DMS79 treated with DMSO at 0.1 percent for 48 hours (cell line): ENCODE measurements around the gene MYO3B.
"Not testable (repeated sequence)": the region's sequence is repeated elsewhere in the genome, so short reads cannot be mapped to it uniquely, and the experiment has no call there.

Experiments used
- DNase-seq: peaks from one replicate; lab custom pipeline; 2025; lab: John Stamatoyannopoulos, UW

MYO3B gene

DNA sequence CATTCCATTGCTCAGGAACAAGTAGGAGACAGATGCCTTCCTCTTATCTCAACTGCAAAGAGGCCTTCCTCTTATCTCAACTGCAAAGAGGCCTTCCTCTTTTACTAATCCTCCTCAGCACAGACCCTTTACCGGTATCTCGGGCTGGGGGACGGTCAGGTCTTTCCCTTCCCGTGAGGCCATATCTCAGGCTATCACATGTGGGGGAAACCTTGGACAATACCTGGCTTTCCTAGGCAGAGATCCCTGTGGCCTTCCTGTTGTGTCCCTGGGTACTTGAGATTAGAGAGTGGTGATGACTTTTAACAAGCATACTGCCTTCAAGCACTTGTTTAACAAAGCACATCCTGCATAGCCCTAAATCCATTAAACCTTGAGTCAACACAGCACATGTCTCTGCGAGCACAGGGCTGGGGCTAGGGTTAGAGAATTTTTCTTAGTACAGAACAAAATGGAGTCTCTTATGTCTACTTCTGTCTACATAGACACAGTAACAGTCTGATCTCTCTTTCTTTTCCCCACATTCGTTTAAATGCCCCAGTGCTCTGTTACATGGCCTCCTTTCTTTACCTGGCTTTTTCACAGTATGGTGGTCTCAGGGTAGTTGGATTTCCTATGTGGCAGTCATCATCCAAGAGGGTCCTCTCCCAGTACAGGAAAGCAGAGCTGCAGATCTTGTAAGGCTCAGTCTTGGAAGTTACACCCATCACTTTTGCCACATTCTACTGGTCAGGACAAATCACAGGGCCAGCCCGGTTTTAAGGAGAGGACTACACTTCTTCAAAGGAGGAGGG, 86.0 kb downstream of the MYO3B start:
- not testable (repeated sequence) for DNase-seq

DNA sequence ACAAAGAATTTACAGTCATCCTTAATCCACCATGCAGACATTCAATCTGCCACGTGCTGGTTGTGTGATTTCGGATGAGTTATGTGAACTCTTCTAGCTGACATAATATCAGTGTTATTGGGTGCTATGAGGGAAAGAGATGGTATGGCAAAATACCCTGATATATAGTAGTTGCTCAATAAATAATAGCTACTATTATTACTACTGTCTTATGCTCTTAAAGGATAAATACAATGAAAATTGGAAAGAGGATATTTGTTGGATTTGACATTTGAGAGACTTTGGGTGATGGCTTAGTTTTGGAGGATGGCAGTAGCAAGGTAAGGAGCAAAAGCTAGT, 86.5 kb downstream of the MYO3B start:
- DNase-seq = no peak

DNA sequence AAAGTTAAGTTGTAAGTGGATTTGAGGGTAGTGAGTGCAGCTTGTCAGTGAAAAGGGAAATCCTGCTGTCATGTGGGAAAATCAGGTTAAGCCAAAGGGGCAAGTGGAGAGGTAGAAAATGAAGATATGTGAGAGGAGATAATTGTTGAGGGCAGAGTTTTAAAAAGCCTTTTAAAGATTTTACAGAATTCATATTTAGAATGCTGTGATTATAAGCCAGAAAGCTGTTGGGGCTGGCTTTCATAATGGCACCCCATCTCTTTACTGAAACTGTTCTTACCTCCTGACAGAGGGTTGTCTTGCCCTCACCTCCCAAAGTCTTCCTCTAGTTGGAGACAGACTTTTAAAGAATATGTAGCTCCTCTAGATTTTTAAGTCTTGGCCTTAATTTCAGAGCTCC, 86.9 kb downstream of the MYO3B start:
- DNase-seq = no peak

DNA sequence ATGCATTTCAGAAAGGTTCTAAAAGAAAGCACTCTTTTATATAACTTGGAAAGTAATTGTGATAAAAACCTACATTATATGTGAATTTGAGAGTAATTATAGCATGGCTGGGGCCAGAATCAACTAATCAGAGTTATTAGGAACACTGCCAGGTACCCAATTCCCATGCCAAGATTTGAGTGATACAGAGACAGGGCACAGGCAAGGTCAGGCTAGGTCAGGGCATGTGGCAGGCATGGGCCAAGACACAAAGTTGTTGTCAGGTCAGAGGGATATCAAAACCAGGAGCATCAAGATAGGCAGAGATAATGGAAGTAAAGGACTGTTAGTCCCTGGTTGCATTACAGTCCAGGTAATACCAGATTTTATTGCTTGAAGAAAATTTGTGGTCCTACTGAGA, 87.4 kb downstream of the MYO3B start:
- no peak for DNase-seq

DNA sequence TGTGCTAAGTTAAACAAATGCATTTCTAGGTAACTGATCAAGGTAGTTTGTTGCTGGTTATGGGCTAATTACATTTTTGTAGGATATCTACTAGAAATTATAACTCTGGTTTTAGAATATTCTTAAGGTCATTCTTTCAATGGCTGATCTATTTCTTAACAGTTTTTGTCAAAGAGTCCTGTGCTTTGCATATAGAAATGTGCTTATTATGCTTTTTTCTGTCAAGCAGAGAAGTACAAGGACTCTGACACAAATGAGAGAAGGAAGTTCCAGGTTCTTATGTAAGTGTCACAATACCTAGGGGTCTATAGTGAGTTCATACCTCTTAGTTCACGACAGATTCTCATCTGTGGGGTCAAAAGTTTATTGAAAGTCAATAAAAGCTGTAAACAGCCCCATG, 88.4 kb downstream of the MYO3B start:
- no peak for DNase-seq

DNA sequence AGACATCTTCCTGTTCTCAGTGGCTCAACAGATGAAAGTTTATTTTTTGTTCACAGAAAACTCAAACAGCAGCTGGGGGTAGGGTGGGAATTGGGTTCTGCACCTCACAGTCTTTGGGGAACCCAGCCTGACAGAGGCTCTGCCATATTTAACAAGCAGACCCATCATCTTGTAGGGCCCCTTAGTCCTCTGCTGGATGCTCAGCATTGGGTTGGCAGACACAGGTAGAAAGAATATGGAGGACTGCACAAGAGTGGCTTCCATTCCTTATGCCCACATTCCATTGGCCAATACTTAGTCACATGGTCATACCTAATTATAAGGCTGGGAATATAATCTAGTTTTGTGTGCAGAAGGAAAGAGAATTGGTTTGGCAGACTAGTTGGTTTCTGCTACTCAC, 89.1 kb downstream of the MYO3B start:
- DNase-seq = no peak

DNA sequence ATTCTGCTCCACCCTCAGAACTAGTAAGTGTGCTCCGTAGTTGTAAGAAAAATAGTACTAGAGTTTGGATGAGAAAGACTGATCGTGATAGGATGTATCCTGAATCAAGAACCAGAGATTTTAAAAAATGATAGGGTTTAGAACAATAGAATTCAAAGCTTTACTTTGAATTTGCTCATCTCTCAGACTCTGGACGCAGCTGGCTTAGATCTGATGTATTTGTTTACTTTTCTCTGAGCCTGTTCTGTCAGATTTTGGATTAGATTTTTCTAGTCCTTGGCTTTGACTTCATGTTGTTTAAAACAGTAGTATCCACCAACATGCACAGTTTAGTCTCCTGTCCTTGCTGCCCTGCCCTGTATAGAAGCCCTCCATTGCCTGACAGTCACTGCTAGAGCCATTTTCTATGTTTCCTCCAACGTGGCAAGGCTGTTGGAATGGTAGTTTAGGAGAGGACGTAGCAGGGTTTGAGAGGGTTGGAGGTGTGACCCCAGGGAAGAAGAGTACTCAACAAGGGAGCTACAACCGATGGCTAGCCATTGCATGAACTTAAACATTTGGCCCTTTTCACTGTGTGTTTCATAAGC, 92.4 kb downstream of the MYO3B start:
- DNase-seq = no peak

DNA sequence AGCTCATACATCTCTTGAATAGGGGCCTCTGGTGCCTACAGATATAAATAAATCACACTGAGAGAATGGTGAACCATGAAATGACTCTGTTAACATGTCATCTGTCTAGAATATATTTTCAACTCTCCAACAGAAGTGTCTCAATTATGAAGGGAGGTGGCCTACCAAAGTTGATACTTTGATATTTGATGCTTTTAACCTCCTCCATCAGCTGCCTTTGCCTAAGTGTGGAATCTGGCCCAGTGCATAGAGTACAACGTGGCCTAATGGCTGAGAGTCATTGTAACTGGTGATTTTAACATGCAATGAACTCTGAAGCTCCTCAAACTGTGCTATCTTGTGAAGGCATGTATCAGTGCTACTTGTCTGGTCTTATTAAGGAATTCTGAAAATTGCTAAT, 93.4 kb downstream of the MYO3B start:
- DNase-seq = peak; percentile 86

DNA sequence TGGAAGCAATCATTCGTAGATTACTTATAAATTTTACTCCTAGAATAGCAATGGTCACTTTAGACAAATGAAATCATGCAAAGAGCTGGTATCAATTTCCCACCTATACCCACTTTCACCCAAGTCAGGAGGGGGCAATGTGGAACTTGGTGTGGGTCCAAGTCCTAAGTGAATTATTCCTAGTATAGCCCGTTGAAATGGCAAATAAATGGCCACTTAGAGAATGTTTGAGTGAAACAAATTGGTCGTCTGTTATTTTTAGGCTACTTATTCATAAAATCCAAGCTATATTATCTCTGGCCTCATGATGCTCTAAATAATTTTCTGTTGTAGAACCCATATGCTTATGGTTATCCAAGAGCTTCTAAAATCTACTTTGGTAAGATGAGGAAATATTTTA, 98.1 kb downstream of the MYO3B start:
- DNase-seq = no peak

DNA sequence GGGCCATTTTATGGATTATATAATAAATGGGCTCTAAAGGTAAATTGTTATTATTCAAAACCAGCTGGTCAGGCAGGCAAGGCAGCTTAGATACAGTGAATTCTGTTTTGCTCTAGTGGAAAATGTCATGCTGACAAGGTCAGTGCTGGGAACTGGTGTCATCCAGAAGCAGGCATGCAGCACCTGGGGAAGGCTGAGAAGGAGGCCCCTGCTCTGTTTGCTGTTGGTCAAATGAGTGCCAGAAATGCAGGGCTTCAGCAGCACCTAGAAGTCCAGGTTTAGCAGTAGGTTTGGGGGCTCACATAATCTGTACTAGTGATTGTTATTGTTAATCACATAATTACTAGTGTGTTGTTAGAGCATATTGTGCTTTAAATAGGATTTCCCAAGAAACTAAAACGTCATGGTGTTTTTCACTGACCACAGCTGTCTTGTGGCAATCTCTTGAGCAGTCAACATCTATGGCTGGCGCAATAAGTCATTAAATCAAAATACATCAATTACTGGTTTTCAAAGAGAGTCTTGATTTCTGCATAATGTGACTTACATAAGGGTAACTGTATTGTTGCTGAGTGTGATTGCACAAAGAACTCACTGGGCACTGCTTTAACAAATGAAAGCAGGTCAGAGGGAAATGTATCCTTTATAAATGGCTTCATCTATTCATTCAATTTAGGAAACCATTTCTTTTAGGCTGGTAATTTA, 99.1 kb downstream of the MYO3B start:
- DNase-seq = no peak

DNA sequence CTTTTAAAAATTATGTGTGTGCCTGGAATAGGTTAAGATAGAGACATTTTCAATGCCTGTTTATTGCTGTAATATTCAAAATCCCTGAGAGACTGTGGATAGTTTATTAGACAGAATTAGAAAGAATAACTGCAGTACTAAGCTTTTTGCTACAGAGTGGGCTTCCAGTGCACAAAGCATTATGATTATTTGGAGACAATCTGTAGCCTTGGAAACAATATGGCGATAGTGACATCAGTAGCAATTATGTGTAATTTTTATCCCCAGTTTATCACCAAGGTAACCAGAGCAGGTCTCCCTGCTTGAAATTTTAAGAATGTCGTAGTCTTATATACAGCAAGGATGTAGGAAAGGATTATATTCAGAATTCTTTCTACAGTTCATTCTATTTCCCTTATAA, 100.0 kb downstream of the MYO3B start:
- DNase-seq = no peak

DNA sequence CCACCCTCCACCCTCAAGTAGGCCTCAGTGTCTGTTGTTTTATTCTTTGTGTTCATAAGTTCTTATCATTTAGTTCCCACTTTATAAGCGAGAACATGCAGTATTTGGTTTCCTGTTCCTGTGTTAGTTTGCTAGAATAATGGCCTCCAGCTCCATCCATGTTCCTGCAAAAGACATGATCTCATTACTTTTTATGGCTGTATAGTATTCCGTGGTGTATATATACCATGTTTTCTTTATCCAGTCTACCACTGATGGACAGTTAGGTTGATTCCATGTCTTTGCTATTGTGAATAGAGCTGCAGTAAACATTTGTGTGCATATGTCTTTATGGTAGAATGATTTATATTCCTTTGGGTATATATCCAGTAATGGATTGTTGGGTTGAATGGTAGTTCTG, 101.7 kb downstream of the MYO3B start:
- DNase-seq = not testable (repeated sequence)

DNA sequence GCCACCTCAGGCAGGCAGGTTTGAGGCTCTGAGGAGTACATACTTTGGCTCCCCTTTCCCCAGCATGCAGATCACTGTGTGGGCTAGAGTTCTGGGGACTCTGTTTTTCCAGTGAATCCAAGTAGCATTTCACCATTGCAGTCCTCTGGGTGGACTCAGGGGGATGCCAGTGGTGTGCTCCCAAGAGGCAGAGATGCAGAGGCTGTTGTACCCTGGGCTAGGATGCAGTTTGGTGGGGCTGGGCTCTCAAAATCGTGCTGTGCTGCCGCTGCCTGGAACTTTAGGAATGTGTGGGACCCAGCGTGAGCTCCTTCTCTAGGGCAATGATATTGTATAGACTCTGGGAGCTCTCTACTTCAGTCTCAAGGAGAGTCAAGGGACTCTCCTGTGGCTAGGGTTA, 104.9 kb downstream of the MYO3B start:
- no peak for DNase-seq

DNA sequence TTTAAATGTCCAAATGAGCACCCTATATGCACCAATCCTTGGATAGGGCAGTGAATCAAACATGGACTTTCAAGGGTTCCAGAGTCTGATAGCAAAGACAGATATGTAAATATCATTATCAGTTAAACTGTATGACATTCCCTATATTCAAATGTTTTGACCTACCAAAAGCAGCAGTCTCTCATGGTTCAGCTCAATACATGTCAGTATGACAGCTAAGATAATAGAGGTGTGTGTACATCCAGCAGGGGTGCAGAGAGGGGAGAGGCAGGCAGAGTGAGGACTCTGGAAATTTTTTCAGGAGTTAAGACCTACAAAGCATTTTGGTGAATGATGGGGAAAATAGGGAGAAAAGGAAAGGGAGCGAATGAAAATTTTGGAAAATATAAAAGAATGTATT, 106.3 kb downstream of the MYO3B start:
- no peak for DNase-seq

DNA sequence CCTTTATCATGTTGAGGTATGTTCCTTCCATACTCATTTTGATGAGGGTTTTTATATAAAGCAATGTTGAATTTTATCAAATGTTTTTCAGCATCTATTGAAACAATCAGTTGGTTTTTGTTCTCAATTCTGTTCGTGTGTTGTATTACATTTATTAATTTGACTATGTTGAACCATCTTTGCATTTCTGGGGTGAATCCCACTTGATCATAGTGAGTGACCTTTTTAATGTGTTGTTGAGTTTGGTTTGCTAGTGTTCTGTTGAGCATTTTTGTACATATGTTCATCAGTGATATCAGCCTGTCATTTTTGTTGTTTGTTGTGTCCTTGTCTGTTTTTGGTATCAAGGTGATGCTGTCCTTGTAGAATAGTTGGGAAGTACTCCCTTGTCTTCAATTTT, 110.9 kb downstream of the MYO3B start:
- DNase-seq = no peak

DNA sequence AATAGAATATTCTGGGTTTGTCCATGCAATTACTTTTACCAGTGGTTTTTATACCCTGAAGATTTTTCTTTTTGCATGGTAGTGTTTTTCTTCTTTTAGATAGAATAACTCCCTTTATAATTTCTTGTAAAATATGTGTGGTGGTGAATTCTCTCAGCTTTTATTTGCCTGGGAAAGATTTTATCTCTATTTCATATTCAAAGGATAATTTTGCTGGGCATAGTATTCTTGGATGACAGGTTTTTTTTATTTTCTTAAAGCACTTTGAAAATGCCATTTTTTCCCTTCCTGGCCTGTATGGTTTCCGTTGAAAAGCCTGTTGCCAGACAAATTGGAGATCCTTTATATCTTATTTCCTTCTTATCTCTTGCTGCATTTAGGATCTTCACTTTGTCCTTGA, 113.5 kb downstream of the MYO3B start:
- no peak for DNase-seq

DNA sequence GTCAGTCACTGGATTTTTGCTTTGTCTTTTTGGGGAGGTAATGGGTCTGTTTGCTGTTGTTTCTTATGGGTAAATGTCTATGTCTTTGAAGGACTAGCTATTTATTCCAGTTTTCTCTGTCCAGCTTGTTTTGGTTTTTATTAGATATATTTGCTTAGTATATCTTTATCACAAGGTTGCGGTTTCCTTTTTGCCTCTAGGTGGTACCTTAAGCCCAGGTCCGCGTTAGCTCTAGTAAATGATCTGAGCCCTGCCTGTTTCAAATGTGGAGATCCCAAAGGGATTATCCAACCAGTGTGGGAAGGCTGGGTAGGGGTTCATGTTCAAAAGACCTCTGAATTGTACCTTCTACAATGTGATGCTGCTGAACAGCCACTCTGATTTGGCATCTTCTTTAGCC, 114.5 kb downstream of the MYO3B start:
- no peak for DNase-seq

DNA sequence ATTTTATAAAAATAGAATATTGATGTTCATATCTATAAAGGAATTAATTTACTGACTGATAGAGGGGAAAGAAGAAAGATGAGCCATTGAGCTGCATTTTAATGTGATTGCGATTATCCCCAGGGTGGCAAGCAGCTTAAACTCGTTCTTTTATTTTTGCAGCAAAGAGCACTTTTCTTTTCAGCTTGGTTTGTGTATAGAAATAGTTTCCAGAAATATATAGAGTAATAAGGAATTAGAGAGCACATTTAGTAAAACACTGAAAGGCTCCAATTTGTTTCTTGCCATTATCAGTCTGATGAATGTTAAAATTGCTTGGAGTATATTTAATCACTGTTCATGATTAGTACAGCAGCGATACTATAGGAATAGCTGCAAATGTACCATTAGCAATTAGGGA, 119.5 kb downstream of the MYO3B start:
- DNase-seq = no peak

DNA sequence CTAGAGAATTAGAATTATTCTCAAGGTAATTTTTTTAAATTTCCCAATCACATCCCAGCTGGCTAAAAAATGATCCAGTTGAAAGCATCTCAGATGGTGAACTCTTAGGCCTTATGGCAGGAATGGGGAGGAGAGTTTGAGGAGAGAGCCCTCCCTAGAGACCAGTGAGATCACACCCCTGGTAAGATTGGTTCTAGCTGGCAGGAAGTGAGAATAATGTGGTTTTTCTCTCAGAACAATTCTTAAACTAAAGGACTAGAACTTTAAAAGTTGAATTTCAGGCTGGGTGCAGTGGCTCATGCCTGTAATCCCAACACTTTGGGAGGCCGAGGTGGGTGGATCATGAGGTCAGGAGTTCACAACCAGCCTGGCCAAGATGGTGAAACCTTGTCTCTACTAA, 120.2 kb downstream of the MYO3B start:
- DNase-seq = no peak

DNA sequence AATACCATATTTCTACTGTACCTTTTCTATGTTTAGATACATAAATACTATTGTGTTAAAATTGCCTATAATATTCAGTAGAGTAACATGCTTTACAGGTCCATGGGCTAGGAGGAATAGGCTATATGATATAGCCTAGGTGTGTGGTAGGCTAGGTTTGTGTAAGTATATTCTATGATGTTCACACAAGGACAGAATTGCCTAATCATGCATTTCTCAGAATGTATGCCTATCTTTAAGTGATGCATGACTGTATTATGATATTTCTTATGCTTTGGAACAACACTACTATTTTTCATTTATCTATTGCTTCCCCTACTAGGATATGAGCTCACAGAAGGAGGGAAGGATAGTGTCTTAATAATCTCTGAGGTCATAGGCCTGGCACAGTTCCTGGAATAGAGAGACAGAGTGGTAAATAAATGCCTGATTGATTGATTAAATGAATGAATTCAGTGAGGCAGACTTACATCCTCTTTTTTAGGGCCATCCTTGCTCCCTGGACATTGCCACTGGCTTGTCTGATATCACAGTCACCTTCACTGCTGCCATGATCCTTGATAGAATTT, 121.0 kb downstream of the MYO3B start:
- DNase-seq = no peak

DNA sequence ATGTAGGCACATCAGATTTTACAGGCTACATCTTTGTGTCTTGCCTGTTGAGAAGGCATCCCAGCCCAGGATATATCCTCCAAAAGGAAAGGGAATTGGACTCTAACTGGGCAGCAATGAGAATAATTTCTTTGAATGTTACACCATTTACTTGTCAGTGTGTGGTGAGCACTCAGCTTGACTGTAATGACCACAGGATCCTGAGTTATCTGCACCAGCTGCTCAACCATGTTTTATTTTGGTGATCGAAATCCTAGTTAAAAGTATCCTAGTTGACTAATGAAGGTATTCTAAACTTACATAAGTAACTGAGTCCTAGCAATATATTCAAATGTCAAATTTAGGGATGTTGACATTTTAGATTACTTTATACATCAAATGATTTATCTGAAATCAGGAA, 123.0 kb downstream of the MYO3B start:
- no peak for DNase-seq

DNA sequence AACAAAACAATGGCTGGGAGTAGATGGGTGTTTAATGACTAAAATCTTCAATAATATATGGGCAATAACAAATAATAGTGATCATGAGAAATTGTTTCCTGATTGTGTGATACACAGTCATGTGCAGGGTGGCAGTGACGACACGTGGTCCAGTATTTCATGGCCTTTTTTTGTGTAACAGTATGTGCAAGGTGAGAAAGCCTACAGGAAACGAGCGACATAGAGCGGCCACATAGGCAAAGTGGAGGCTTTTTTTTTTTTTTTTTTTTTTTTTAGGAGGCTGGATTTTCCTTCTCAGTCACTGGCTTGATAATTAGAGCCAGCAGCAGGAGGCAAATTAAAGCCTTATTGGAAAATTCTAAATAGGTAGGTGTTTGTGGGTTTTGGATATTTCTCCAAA, 123.7 kb downstream of the MYO3B start:
- no peak for DNase-seq

DNA sequence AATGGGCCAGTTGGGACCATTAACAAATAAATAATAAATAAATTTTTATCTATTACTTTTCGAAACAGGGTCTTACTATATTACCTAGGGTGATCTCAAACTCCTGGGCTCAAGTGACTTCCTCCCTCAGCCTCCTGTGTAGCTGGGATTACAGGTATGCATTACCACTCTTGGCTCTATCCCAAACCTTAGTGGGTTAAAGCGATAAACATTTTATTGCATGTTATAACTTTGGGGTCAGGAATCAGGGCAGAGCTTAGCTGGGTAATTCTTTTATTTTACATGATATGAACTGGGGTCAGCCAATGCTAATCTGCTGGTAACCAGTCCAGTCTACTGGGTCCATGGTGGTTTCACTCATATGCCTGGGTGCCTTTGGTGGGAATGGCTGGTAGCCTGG, 127.8 kb downstream of the MYO3B start:
- DNase-seq = no peak
